Liver (tissue), 3 donors: Measurements from ENCODE around the gene HS1BP3.

Experiments
- ATF3 ChIP-seq: IDR thresholded peaks from 2 replicates; pipeline ENCODE4 v1.6.1; 2016; ENCODE audit warnings: antibody characterized with exemption
- HNF4A ChIP-seq, 2 donors: conservative IDR thresholded peaks; 2 replicates each; pipeline ENCODE4 v1.6.1; 2016; ENCODE audit warnings: antibody characterized with exemption in 2 of 2, mild to moderate bottlenecking in 2 of 2
- HNF4G ChIP-seq: IDR thresholded peaks from 2 replicates; pipeline ENCODE4 v1.6.1; 2016; ENCODE audit warnings: antibody characterized with exemption
- JUND ChIP-seq, 2 donors: IDR thresholded peaks; 2 replicates each; pipeline ENCODE4 v1.6.1; 2016; ENCODE audit warnings: antibody characterized with exemption in 2 of 2
- RAD21 ChIP-seq, 2 donors: IDR thresholded peaks; 2 replicates each; pipeline ENCODE4 v1.6.1; 2016; ENCODE audit warnings: antibody characterized with exemption in 2 of 2, mild to moderate bottlenecking in 2 of 2
- REST ChIP-seq: IDR thresholded peaks from 2 replicates; pipeline ENCODE4 v1.6.1; 2016; ENCODE audit warnings: antibody characterized with exemption, mild to moderate bottlenecking
- RXRA ChIP-seq, 2 donors: IDR thresholded peaks; 2 replicates each; pipeline ENCODE4 v1.6.1; 2017 to 2018; ENCODE audit warnings: antibody characterized with exemption in 2 of 2, mild to moderate bottlenecking in 1 of 2
- SP1 ChIP-seq: IDR thresholded peaks from 2 replicates; pipeline ENCODE4 v1.6.1; 2018; ENCODE audit warnings: antibody characterized with exemption, mild to moderate bottlenecking
- TAF1 ChIP-seq: conservative IDR thresholded peaks from 2 replicates; pipeline ENCODE4 v1.6.1; 2016; ENCODE audit warnings: antibody characterized with exemption, mild to moderate bottlenecking
- YY1 ChIP-seq: IDR thresholded peaks from 2 replicates; pipeline ENCODE4 v1.6.1; 2016; ENCODE audit warnings: antibody characterized with exemption, mild to moderate bottlenecking
- ZBTB33 ChIP-seq: IDR thresholded peaks from 2 replicates; pipeline ENCODE4 v1.6.1; 2016; ENCODE audit warnings: antibody characterized with exemption
- TF ChIP-seq, protein P1 (sequence below): fragments of 150-350 bp; IDR thresholded peaks from 2 replicates; pipeline ENCODE4 v1.5.1; 2017; ENCODE audit warnings: improper control_type of control experiment, low read depth, low read length; ENCODE audit not compliant: missing input control
- donor health status: healthy.
- donor health status: healthy.

GRCh38 chr2:20599001-20599600 lies 51.8 kb downstream of the HS1BP3 start:
- TF ChIP-seq, protein P1, sequence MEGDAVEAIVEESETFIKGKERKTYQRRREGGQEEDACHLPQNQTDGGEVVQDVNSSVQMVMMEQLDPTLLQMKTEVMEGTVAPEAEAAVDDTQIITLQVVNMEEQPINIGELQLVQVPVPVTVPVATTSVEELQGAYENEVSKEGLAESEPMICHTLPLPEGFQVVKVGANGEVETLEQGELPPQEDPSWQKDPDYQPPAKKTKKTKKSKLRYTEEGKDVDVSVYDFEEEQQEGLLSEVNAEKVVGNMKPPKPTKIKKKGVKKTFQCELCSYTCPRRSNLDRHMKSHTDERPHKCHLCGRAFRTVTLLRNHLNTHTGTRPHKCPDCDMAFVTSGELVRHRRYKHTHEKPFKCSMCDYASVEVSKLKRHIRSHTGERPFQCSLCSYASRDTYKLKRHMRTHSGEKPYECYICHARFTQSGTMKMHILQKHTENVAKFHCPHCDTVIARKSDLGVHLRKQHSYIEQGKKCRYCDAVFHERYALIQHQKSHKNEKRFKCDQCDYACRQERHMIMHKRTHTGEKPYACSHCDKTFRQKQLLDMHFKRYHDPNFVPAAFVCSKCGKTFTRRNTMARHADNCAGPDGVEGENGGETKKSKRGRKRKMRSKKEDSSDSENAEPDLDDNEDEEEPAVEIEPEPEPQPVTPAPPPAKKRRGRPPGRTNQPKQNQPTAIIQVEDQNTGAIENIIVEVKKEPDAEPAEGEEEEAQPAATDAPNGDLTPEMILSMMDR: no peak
- TF ChIP-seq SP1 (peak; percentile 99), HNF4G (peak; percentile 84), REST (peak; percentile 67), ZBTB33 (peak; percentile 86), HNF4A (conservative IDR thresholded peaks at IDR 0.05) (peak; percentile 93 to 95), YY1 (peak; percentile 85), RXRA (IDR thresholded peaks at IDR 0.05) (peak; percentile 99), ATF3 (peak; percentile 60), TAF1 (peak; percentile 25), JUND (IDR thresholded peaks at IDR 0.05) (peak; percentile 78 to 79), RAD21 (IDR thresholded peaks at IDR 0.05) (peak; percentile 67 to 75)
